SH-SY5Y (cell line): ENCODE results near the gene PROM1.

Experiments
- GATA2 ChIP-seq: IDR thresholded peaks from 2 replicates; pipeline ENCODE4 v1.6.1; 2011; ENCODE audit warnings: mild to moderate bottlenecking, low read depth, low read length
- GATA3 ChIP-seq: IDR thresholded peaks from 2 replicates; pipeline ENCODE4 v1.6.1; 2011; ENCODE audit warnings: low read depth, mild to moderate bottlenecking, low read length, moderate library complexity

PROM1 gene

DNA sequence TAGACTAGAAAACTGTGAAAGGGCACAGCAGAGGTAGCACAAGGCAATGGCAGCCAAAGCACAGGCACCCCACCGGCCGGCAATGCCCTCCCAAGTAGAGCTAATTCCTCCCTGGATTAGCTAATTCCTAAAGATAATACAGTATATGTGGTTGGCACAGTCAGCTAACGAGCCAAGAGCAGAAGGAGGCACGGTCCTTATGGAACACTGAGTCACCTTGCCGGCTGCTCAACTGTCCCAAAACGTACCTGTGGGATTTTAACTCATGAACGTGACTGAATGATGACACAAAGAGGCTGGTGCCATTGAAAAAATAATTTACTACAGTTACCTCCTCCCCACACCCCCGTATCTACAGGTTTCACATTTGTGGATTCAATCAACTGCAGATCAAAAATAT lies 136.1 kb downstream of the PROM1 start:
- TF ChIP-seq GATA2 = no peak
- no peak for TF ChIP-seq GATA3

DNA sequence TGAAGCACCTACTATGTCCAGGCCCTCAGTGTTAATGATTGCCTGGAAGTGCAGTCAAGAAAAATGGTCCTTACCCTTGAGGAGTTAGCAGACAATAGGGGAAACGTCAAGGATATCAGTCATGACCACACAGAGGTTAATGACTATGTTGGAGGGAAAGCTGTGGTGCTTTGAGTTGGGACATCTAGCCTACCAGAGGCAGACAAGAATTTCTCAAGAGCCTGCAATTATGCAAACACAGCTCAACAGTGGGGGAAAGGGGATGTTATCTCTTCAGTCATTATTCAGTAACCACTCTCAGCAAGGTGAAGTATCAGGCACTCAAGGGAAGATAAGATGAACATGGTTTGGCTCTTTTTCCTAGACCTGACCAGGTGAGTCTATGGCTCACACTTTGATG lies 138.3 kb downstream of the PROM1 start:
- TF ChIP-seq GATA3 (no peak), GATA2 (no peak)

- no peak for TF ChIP-seq GATA2
- TF ChIP-seq GATA3 = no peak
These were observed 138.9 kb downstream of the PROM1 start for GRCh38 chr4:15944895-15945294.

DNA sequence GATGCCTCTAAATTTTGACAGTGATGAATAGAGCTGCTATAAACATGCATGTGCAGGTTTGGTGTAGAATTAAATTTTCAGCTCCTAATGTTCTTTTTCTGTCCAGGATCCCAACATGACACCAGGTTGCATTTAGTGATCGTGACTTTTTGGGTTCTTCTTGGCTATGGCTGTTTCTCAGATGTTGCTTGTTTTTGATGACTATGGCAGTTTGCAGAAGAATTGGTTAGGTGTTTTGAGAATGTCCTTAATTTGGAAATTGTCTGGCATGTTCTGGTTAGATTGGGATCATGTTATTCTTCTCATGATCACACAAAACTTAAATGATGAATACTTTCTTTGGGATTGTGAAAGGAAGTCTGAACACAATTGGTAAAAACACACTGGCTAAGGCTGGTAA lies 141.5 kb downstream of the PROM1 start:
- TF ChIP-seq GATA2 = no peak
- no peak for TF ChIP-seq GATA3

- TF ChIP-seq GATA3 (no peak), GATA2 (no peak)
These were observed 145.2 kb downstream of the PROM1 start, which contains the start of gene FGFBP1 for GRCh38 chr4:15938640-15939039. Gene FGFBP1 (minus strand): TSS chr4:15938740. CDS start chr4:15936632, 2,108 bp downstream.

DNA sequence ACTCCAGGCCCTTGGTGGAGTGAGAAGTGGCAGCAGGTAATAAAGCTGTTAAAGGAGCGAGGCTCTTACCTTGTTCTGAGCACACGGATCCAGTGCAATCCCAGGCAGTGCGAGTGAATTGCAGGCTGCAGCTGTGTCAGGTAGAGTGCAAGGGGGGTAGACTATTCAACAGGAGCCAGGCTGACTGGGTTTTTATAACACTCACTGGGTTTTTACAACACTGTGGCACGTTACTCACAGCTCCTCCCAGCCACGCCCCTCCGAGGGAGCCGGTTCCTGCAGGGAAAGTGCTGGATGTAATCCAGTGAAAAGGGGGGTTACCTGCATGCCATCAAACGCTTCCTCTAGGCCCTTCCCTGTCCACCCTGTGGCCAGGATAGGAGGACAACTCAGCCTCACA lies 145.6 kb downstream of the PROM1 start:
- no peak for TF ChIP-seq GATA2
- TF ChIP-seq GATA3 = no peak

- TF ChIP-seq GATA2 = no peak
- no peak for TF ChIP-seq GATA3
These were observed 147.3 kb downstream of the PROM1 start for GRCh38 chr4:15936495-15936894.

DNA sequence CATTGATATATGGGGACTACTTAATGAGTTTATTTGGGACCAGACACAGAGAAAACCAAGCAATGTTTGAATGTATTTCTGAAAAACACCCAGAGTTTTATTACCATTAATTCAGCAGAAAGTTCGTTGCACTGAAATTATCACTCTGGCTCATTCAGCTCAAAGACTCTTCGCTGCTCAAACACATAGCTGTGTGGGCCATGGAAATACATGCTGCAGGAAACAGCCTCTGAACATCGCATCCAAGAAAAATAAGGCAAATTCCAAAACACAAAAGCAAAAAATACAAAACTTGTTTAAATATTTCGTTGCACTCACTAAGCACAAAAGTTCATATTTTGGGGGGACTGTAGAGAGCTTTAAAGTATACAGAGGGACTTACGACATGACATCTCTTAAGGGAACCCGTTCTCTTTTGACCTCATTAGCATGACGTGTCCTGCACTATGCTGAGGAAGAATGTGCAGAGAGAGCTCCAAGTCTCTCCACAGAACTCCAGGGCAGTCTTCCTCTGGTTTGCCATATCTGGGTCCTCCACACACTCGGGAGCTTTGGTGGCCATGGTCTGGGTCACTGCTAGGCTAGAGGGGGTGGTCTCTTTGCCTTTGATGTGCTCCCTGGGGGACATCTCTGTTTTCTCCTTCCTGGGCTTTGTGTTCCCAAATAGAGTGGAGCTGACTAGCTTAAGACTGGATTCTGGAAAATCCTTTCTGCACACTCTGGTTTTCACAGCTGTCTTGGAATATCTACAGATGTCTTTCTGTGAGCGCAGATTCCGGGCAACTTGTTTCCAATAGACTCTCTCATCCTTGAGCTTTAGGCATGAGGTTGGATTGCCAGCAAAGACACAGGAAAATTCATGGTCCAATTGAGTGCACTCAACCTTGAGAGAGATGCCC lies 148.1 kb downstream of the PROM1 start:
- no peak for TF ChIP-seq GATA2
- no peak for TF ChIP-seq GATA3

DNA sequence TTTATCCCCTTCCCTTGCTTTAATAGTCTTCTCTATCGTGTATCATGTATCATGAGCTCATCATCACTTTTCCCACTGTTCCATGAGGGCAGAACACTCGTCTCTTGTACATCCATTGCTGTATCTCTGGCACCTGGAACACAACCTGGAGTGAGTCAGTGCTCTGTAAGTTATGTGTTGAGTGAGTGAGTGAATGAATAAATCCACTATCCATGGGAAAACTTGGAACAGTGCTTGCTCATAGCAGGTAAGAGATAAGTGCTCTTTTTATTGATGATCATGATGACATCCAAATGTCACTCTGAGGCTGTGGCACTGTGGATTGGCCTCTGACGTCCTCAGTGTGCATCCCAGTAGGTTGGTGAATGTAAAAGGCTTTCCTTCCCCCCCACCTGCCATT lies 149.6 kb downstream of the PROM1 start:
- no peak for TF ChIP-seq GATA3

- TF ChIP-seq GATA2 = no peak
- TF ChIP-seq GATA3 = no peak
These were observed 152.2 kb downstream of the PROM1 start for GRCh38 chr4:15931451-15932210.

DNA sequence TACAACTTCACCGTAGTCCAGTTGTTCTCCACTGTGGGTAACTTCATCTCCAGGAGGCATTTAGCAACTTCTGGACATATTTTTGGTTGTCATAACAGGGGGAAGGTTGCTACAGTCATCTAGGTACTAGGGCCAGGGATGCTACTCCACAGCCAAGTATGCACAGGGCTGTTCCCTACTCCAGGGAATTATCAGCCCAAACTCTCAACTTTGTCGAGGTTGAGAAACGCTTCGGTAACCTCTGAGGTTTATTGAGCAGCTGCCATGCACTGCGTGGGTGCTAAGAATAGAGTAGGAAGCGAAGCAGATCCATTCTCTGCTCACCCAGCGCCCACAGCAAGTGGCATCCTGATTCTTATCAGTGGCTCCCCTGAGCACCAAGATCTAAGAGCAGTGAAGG lies 153.5 kb downstream of the PROM1 start:
- no peak for TF ChIP-seq GATA2
- TF ChIP-seq GATA3 = no peak

DNA sequence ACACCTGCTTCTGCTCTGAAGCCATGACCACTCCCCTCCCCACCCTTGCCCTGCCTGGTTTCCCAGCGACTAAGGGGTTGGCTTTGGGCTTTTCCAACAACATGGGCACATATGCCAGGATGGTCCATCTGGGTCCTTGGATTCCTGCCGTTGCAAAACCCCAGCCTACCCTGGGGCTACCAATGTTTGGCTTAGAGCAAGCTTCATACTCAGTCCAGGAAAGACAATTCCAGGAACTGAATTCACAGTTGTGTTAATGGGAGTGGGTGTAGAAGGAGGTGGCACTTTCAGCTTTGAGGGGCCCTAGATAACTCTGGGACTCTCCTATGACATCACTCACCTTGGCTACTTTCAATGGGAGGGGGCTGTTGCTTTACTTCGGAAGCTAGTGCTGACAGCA lies 154.3 kb downstream of the PROM1 start:
- no peak for TF ChIP-seq GATA2
- TF ChIP-seq GATA3 = no peak

GRCh38 chr4:15928883-15929282 lies 154.9 kb downstream of the PROM1 start:
- TF ChIP-seq GATA2 (no peak), GATA3 (no peak)

- no peak for TF ChIP-seq GATA3
These were observed 157.3 kb downstream of the PROM1 start for GRCh38 chr4:15926486-15926885.

GRCh38 chr4:15925830-15926229 lies 158.0 kb downstream of the PROM1 start:
- no peak for TF ChIP-seq GATA3
- TF ChIP-seq GATA2 = no peak

DNA sequence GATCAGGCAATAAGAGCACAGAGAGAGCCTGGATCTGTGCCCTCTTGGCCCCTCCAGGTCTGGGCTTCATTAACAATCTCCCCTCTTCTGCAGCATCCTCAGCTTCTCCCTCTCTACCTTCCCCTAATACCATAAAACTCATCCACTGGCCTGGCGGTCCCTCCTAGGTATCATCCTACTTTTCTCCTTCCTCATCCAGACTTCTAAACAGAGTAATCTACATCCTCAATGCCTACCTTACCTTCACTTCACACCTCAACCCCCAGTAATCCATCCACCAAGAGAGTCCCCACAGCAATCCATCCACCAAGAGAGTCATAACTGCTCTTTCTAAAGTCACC lies 162.3 kb downstream of the PROM1 start:
- TF ChIP-seq GATA3 = no peak
- TF ChIP-seq GATA2 = no peak
